HepG2 (cell line): ENCODE results near the gene MGST2. TPM values are rescaled to one million over a fixed set of nuclear protein-coding genes. Genes with fewer than 3 reads are reported as not detected.

Experiments used
- BRD4 ChIP-seq: sonication (generic); formaldehyde crosslinking; IDR thresholded peaks from 2 replicates; pipeline ENCODE4 v1.4.0; 2020; ENCODE audit warnings: missing genetic modification reagents
- DNMT1 ChIP-seq: sonication (generic); formaldehyde crosslinking; IDR thresholded peaks from 2 replicates; pipeline ENCODE4 v1.5.1; 2020; ENCODE audit warnings: mild to moderate bottlenecking, missing genetic modification reagents
- E2F5 ChIP-seq: sonication (generic); formaldehyde crosslinking; conservative IDR thresholded peaks from 2 replicates; pipeline ENCODE4 v1.4.0; 2020; ENCODE audit warnings: missing genetic modification reagents
- ESRRA ChIP-seq: sonication (generic); formaldehyde crosslinking; IDR thresholded peaks from 2 replicates; pipeline ENCODE4 v1.5.1; 2020; ENCODE audit warnings: mild to moderate bottlenecking, low read depth, missing genetic modification reagents
- SP140L ChIP-seq: sonication (generic); formaldehyde crosslinking; IDR thresholded peaks from 2 replicates; pipeline ENCODE4 v1.4.0; 2020; ENCODE audit warnings: missing genetic modification reagents, borderline replicate concordance
- SRSF4 ChIP-seq: fragments of 200-400 bp; formaldehyde crosslinking; IDR thresholded peaks from one replicate; pipeline ENCODE4 v1.6.1; 2018; ENCODE audit warnings: mild to moderate bottlenecking, low read depth, low read length, moderate library complexity; ENCODE audit not compliant: poor library complexity, severe bottlenecking
- TBX2 ChIP-seq: sonication (generic); formaldehyde crosslinking; IDR thresholded peaks from 2 replicates; pipeline ENCODE4 v1.5.0; 2020; ENCODE audit warnings: missing genetic modification reagents, mild to moderate bottlenecking, borderline replicate concordance
- ZNF143 ChIP-seq: sonication (generic); formaldehyde crosslinking; IDR thresholded peaks from 2 replicates; pipeline ENCODE4 v1.4.0; 2020; ENCODE audit warnings: missing genetic modification reagents
- ZNF503 ChIP-seq: sonication (generic); formaldehyde crosslinking; IDR thresholded peaks from 2 replicates; pipeline ENCODE4 v1.4.0; 2020; ENCODE audit warnings: missing genetic modification reagents
- ZNF510 ChIP-seq: sonication (generic); formaldehyde crosslinking; IDR thresholded peaks from 2 replicates; pipeline ENCODE4 v1.4.0; 2020; ENCODE audit warnings: low read depth, mild to moderate bottlenecking, missing genetic modification reagents
- ZZZ3 ChIP-seq: sonication (generic); formaldehyde crosslinking; IDR thresholded peaks from 2 replicates; pipeline ENCODE4 v1.4.0; 2020; ENCODE audit warnings: missing genetic modification reagents, mild to moderate bottlenecking, borderline replicate concordance
- polyA plus RNA-seq, 8 experiments: library from polyadenylated mRNA; depleted of rRNA in 3 of 8; stranded (reverse) in 7 of 8; unstranded in 1 of 8; fragments of >200 nt; fragmentation: Illumina TruSeq in 4 of 8; extraction: Trizol in 4 of 8; gene quantifications; 2 replicates each; pipeline versions ENCODE4 v1.2.1 to v1.2.3, GENCODE V29; 2011 to 2016; ENCODE audit warnings: low read depth in 4 of 8, missing spikeins in 1 of 8, mixed read lengths in 1 of 8; ENCODE audit not compliant: insufficient read depth in 1 of 8
- total RNA-seq, 5 experiments: library from RNA; depleted of rRNA; stranded (reverse); fragments of >200 nt; fragmentation: Illumina TruSeq; extraction: Trizol; gene quantifications; 2 replicates each; pipeline ENCODE4 v1.2.3, GENCODE V29; 2016; ENCODE audit warnings: low read depth in 1 of 5
- TF ChIP-seq, protein P1 (sequence below): sonication (generic); formaldehyde crosslinking; conservative IDR thresholded peaks from 2 replicates; pipeline ENCODE4 v1.4.0; 2020; ENCODE audit warnings: missing genetic modification reagents
- TF ChIP-seq, protein P2 (sequence below): sonication (generic); formaldehyde crosslinking; IDR thresholded peaks from 2 replicates; pipeline ENCODE4 v1.4.0; 2020; ENCODE audit warnings: missing genetic modification reagents
- TF ChIP-seq, protein P3 (sequence below): sonication (generic); formaldehyde crosslinking; IDR thresholded peaks from 2 replicates; pipeline ENCODE4 v1.4.0; 2020; ENCODE audit warnings: missing genetic modification reagents

The MGST2 gene
- total and polyA plus RNA-seq, 2 of the 13 experiments (the other 11 are each of a cell fraction or from before 2014, with no cell fraction given), result 205 to 416 TPM

GRCh38 chr4:139665690-139666529, at the start of gene MGST2 (continued):
- TF ChIP-seq E2F5 (CRISPR knock-in tag), result no peak
- TF ChIP-seq ZNF503, result peak; percentile 90
- TF ChIP-seq ESRRA (CRISPR knock-in tag), result peak; percentile 97
- TF ChIP-seq TBX2 (CRISPR knock-in tag), result peak; percentile 91
- TF ChIP-seq, protein P1, sequence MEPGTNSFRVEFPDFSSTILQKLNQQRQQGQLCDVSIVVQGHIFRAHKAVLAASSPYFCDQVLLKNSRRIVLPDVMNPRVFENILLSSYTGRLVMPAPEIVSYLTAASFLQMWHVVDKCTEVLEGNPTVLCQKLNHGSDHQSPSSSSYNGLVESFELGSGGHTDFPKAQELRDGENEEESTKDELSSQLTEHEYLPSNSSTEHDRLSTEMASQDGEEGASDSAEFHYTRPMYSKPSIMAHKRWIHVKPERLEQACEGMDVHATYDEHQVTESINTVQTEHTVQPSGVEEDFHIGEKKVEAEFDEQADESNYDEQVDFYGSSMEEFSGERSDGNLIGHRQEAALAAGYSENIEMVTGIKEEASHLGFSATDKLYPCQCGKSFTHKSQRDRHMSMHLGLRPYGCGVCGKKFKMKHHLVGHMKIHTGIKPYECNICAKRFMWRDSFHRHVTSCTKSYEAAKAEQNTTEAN (CRISPR knock-in tag), result peak; percentile 56; the same call in 1 of the 2 replicates
- TF ChIP-seq SRSF4, result no peak
- no peak for TF ChIP-seq ZNF143
- TF ChIP-seq ZZZ3 (CRISPR knock-in tag), result peak; percentile 29; the same call in 1 of the 2 replicates
- TF ChIP-seq, protein P2, sequence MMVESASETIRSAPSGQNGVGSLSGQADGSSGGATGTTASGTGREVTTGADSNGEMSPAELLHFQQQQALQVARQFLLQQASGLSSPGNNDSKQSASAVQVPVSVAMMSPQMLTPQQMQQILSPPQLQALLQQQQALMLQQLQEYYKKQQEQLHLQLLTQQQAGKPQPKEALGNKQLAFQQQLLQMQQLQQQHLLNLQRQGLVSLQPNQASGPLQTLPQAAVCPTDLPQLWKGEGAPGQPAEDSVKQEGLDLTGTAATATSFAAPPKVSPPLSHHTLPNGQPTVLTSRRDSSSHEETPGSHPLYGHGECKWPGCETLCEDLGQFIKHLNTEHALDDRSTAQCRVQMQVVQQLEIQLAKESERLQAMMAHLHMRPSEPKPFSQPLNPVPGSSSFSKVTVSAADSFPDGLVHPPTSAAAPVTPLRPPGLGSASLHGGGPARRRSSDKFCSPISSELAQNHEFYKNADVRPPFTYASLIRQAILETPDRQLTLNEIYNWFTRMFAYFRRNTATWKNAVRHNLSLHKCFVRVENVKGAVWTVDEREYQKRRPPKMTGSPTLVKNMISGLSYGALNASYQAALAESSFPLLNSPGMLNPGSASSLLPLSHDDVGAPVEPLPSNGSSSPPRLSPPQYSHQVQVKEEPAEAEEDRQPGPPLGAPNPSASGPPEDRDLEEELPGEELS (CRISPR knock-in tag), result peak; percentile 95
- TF ChIP-seq, protein P3, sequence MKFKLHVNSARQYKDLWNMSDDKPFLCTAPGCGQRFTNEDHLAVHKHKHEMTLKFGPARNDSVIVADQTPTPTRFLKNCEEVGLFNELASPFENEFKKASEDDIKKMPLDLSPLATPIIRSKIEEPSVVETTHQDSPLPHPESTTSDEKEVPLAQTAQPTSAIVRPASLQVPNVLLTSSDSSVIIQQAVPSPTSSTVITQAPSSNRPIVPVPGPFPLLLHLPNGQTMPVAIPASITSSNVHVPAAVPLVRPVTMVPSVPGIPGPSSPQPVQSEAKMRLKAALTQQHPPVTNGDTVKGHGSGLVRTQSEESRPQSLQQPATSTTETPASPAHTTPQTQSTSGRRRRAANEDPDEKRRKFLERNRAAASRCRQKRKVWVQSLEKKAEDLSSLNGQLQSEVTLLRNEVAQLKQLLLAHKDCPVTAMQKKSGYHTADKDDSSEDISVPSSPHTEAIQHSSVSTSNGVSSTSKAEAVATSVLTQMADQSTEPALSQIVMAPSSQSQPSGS (CRISPR knock-in tag), result peak; percentile 54; the same call in 1 of the 2 replicates
- peak; percentile 93 for TF ChIP-seq BRD4
- TF ChIP-seq ZNF510, result peak; percentile 63; the same call in 1 of the 2 replicates
- TF ChIP-seq DNMT1 (CRISPR knock-in tag), result no peak
- TF ChIP-seq SP140L (CRISPR knock-in tag), result no peak; the same call in 1 of the 2 replicates
